Activated CD4-positive, alpha-beta T cell treated with anti-CD3 and anti-CD28 coated beads, Interleukin-2, amount 10 ng/mL, durations not matched to agents 24 days and 14 days (primary cell): ENCODE data around the gene CDKN2AIP. TPM values are rescaled to one million over a fixed set of nuclear protein-coding genes. Genes with fewer than 3 reads are reported as not detected.
A peak's percentile ranks its signal among the peaks of the same experiment; 100 is the strongest.
"Not testable (repeated sequence)": the region's sequence is repeated elsewhere in the genome, so short reads cannot be mapped to it uniquely, and the experiment has no call there.

Experiments used
- DNase-seq: peaks from one replicate; pipeline ENCODE4 v3.0.0; 2022
- H3K27ac Mint-ChIP-seq: one replicate; pipeline ENCODE4 v1.8.0; 2022; ENCODE audit warnings: mild to moderate bottlenecking, mixed read lengths
- H3K27me3 Mint-ChIP-seq: one replicate; pipeline ENCODE4 v1.8.0; 2022; ENCODE audit warnings: mixed read lengths
- H3K36me3 Mint-ChIP-seq: one replicate; pipeline ENCODE4 v1.8.0; 2022; ENCODE audit warnings: low read depth, mild to moderate bottlenecking, mixed read lengths
- H3K4me1 Mint-ChIP-seq: one replicate; pipeline ENCODE4 v1.8.0; 2021; ENCODE audit warnings: mixed read lengths
- H3K4me3 Mint-ChIP-seq: one replicate; pipeline ENCODE4 v1.8.0; 2022; ENCODE audit warnings: mild to moderate bottlenecking, moderate library complexity, mixed read lengths
- H3K9me3 Mint-ChIP-seq: one replicate; pipeline ENCODE4 v1.8.0; 2021; ENCODE audit warnings: mixed read lengths
- intact Hi-C: fragments of 100-400 bp; cut with micrococcal nuclease; formaldehyde crosslinking; loops from one replicate; pipeline ENCODE4 v1.15.1; 2023
- total RNA-seq: library from RNA; stranded (reverse); gene quantifications from 2 replicates; pipeline ENCODE4 v1.2.3, GENCODE V29; 2022

Gene CDKN2AIP
- total RNA-seq, 1 donor from 2014 or later, result 23.1 TPM

- peaks cover 53% of the 10 kb centered on the region for H3K36me3 Mint-ChIP-seq
- DNase-seq, result no peak
- H3K4me3 Mint-ChIP-seq, result peak overlapping the region; percentile 96
- intact Hi-C loops, result loop anchor here (10.0 kb wide), 1 partner anchor 787 kb away; no protein-coding TSS in a partner anchor
- H3K4me1 Mint-ChIP-seq, result peaks cover 38% of the 10 kb centered on the region
- H3K27me3 Mint-ChIP-seq, result no peaks in the 10 kb centered on the region
- H3K27ac Mint-ChIP-seq, result no peak overlapping the region
- no peaks in the 10 kb centered on the region for H3K9me3 Mint-ChIP-seq
These were observed 3.2 kb downstream of the CDKN2AIP start for GRCh38 chr4:183447646-183448045.

- peak overlapping the region; percentile 55 for H3K4me3 Mint-ChIP-seq
- H3K27me3 Mint-ChIP-seq, result no peaks in the 10 kb centered on the region
- H3K9me3 Mint-ChIP-seq, result no peaks in the 10 kb centered on the region
- peak overlapping the region; percentile 53 for H3K27ac Mint-ChIP-seq
- DNase-seq, result no peak
- H3K4me1 Mint-ChIP-seq, result peaks cover 35% of the 10 kb centered on the region
- H3K36me3 Mint-ChIP-seq, result peaks cover 53% of the 10 kb centered on the region
- intact Hi-C loops, result loop anchor here (10.0 kb wide), 1 partner anchor 786 kb away; no protein-coding TSS in a partner anchor
These were observed 4.0 kb downstream of the CDKN2AIP start for GRCh38 chr4:183448436-183448835.

DNA sequence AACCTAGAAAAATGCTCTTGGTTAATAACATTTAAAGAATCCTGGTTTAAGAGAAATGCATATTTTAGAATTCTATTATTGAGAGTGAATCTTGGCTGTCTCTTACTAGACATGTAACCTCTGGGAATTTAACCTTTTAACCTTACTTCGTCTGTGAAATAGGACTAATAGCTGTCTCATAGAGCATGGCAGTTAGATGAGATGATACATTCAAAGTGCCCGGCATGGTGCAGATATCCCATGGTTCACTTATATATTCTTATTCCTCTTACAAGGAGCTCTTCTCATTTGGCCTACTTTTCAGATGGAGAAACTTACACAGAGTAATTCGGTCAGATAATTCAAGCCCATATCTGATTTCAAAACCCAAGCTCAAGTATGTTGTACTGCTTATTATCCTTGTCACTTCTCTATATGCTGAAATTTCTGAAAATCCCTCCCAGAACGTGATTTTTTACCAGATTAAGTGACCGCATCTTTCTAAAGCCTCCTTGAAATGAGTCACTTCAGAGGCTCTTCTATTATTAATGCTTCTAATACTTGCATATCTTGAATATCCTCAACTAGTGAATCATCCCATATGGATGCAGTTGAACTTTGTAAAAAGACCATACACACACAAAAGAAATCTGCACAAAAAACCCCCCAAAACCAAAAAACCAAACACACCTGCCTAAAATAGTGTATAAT, 4.9 kb downstream of the CDKN2AIP start:
- H3K27me3 Mint-ChIP-seq, result no peaks in the 10 kb centered on the region
- peaks cover 53% of the 10 kb centered on the region for H3K36me3 Mint-ChIP-seq
- DNase-seq, result no peak
- H3K27ac Mint-ChIP-seq, result no peak overlapping the region
- intact Hi-C loops, result loop anchor here (10.0 kb wide), 1 partner anchor 785 kb away; no protein-coding TSS in a partner anchor
- H3K4me1 Mint-ChIP-seq, result peaks cover 31% of the 10 kb centered on the region
- H3K4me3 Mint-ChIP-seq, result no peak overlapping the region
- no peaks in the 10 kb centered on the region for H3K9me3 Mint-ChIP-seq

- peaks cover 35% of the 10 kb centered on the region for H3K4me1 Mint-ChIP-seq
These were observed 5.7 kb downstream of the CDKN2AIP start for GRCh38 chr4:183450108-183450507.

GRCh38 chr4:183455431-183456195, 11.2 kb downstream of the CDKN2AIP start:
- H3K4me3 Mint-ChIP-seq, result peak overlapping the region; percentile 14
- no peak for DNase-seq
- intact Hi-C loops, result no loop called here
- no peaks in the 10 kb centered on the region for H3K27me3 Mint-ChIP-seq
- no peaks in the 10 kb centered on the region for H3K9me3 Mint-ChIP-seq
- no peak overlapping the region for H3K27ac Mint-ChIP-seq
- H3K4me1 Mint-ChIP-seq, result peaks cover 15% of the 10 kb centered on the region
- H3K36me3 Mint-ChIP-seq, result peaks cover 22% of the 10 kb centered on the region

More at GRCh38 chr4:183450108-183450507, 5.7 kb downstream of the CDKN2AIP start:
- peaks cover 56% of the 10 kb centered on the region for H3K36me3 Mint-ChIP-seq
- intact Hi-C loops, result no loop called here
- no peak overlapping the region for H3K4me3 Mint-ChIP-seq
- no peaks in the 10 kb centered on the region for H3K27me3 Mint-ChIP-seq
- no peaks in the 10 kb centered on the region for H3K9me3 Mint-ChIP-seq
- no peak overlapping the region for H3K27ac Mint-ChIP-seq
- DNase-seq, result no peak

DNA sequence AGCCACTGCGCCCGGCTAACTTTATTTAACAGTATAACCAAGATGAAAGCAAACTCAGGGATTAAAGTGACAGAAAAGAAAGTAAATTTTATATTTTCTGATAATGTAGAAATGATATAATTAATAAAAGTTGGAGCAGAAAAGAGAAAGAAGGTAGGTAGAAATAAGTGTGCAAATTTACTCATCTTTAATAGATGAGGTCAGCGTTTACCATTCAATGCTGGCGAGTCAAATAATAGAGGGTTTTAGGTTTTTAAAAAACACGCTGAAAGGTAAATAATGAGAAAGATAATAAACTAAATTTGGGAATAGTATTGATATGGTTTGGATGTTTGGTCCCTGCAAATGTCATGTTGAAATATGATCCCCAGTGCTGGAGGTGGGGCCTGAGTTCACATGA, 13.6 kb downstream of the CDKN2AIP start:
- DNase-seq, result no peak
- Mint-ChIP-seq H3K36me3 (peaks cover 14% of the 10 kb centered on the region), H3K9me3 (no peaks in the 10 kb centered on the region), H3K27me3 (no peaks in the 10 kb centered on the region), H3K4me3 (no peak overlapping the region), H3K4me1 (peaks cover 15% of the 10 kb centered on the region), H3K27ac (no peak overlapping the region)
- intact Hi-C loops, result no loop called here

- H3K27ac Mint-ChIP-seq, H3K9me3 Mint-ChIP-seq, H3K27me3 Mint-ChIP-seq, intact Hi-C loops, H3K36me3 Mint-ChIP-seq, H3K4me3 Mint-ChIP-seq, DNase-seq, H3K4me1 Mint-ChIP-seq: not testable (repeated sequence)
These were observed 19.6 kb downstream of the CDKN2AIP start for GRCh38 chr4:183463903-183464619.

DNA sequence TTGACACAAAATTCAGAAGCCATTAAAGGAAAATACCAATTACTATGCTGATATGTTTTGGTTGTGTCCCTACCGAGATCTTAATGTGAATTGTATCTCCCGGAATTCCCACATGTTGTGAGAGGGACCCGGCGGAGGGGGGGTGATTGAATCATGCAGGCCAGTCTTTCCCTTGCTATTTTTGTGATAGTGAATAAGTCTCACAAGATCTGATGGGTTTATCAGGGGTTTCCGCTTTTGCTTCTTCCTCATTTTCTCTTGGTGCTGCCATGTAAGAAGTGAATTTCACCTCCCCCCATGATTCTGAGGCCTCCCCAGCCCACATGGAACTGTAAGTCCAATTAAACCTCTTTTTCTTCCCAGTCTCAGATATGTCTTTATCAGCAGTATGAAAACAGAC, 21.4 kb downstream of the CDKN2AIP start:
- H3K9me3 Mint-ChIP-seq, intact Hi-C loops, H3K4me3 Mint-ChIP-seq, H3K4me1 Mint-ChIP-seq, H3K27me3 Mint-ChIP-seq, H3K36me3 Mint-ChIP-seq, DNase-seq, H3K27ac Mint-ChIP-seq: not testable (repeated sequence)

DNA sequence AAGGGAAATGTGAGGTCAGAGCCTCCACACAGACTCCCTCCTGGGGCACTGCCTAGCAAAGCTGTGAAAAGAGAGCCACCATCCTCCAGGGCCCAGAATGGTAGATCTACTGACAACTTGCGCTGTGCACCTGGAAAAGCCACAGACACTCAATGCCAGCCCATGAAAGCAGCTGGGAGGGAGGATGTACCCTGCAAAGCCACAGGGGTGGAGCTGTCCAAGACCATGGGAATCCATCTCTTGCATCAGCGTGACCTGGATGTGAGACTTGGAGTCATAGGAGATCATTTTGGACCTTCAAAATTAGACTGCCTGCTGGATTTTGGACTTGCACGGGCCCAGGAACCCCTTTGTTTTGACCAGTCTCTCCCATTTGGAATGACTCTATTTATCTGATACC, 22.8 kb downstream of the CDKN2AIP start:
- intact Hi-C loops, result no loop called here
- Mint-ChIP-seq H3K36me3 (no peaks in the 10 kb centered on the region), H3K27ac (no peak overlapping the region), H3K4me3 (no peak overlapping the region), H3K9me3 (no peaks in the 10 kb centered on the region), H3K4me1 (peaks cover under 1% of the 10 kb centered on the region), H3K27me3 (peaks cover 2% of the 10 kb centered on the region)
- no peak for DNase-seq

GRCh38 chr4:183468210-183469095, 24.0 kb downstream of the CDKN2AIP start:
- H3K27ac Mint-ChIP-seq, result no peak overlapping the region

GRCh38 chr4:183469285-183469684, 24.8 kb downstream of the CDKN2AIP start:
- Mint-ChIP-seq H3K9me3 (no peaks in the 10 kb centered on the region), H3K27ac (no peak overlapping the region), H3K4me1 (peaks cover 2% of the 10 kb centered on the region), H3K4me3 (no peak overlapping the region), H3K36me3 (no peaks in the 10 kb centered on the region), H3K27me3 (peaks cover 2% of the 10 kb centered on the region)
- intact Hi-C loops, result no loop called here
- no peak for DNase-seq

More at GRCh38 chr4:183468210-183469095, 24.0 kb downstream of the CDKN2AIP start:
- Mint-ChIP-seq H3K27me3 (peaks cover 2% of the 10 kb centered on the region), H3K4me1 (peaks cover 2% of the 10 kb centered on the region), H3K9me3 (no peaks in the 10 kb centered on the region), H3K4me3 (no peak overlapping the region), H3K36me3 (no peaks in the 10 kb centered on the region)
- DNase-seq, result no peak
- intact Hi-C loops, result no loop called here

DNA sequence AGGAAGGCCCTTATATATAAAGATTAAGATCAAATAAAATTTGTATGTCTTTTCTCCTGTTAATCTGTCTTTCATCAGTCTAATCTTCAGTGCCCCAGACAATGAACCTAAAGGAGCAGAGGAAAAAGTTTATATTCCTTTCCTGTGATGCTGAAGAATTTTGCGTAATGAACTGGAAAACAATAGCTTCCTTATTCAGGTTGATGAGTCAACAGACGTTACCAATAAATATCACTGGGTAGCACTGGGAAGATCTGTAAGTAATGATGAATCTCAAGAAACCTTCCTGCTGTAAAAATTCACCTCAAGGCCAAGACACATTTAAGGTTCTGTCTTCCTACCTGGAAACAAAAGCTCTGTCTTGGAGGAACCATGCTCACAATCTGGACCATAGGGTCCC, 25.5 kb downstream of the CDKN2AIP start:
- DNase-seq, result no peak
- Mint-ChIP-seq H3K9me3 (no peaks in the 10 kb centered on the region), H3K27me3 (peaks cover 2% of the 10 kb centered on the region), H3K4me3 (no peak overlapping the region), H3K36me3 (no peaks in the 10 kb centered on the region), H3K27ac (no peak overlapping the region), H3K4me1 (peaks cover 2% of the 10 kb centered on the region)
- intact Hi-C loops, result loop anchor here (10.0 kb wide), 1 partner anchor 695 kb away; no protein-coding TSS in a partner anchor

DNA sequence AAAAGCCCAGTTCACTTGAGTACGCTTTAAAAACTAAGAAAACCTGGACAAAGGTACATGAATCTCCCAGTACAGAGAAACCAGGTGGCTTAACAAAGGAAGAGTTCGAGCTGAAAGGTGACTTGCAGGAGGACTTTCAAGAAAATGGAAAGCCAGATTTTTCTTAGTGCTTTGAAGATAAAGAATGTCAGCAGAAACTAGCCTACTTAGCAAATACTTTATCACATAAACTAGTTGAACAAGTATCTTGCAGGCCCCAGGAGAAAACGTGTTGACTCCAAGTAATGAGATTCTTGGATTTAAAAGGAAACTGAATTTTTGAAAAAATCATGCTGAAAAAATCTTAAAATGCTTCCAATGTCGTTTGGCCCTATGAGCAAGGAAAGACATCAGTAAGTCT, 26.4 kb downstream of the CDKN2AIP start:
- H3K4me1 Mint-ChIP-seq, result peaks cover 2% of the 10 kb centered on the region
- intact Hi-C loops, result loop anchor here (10.0 kb wide), 1 partner anchor 694 kb away; no protein-coding TSS in a partner anchor
- H3K36me3 Mint-ChIP-seq, result no peaks in the 10 kb centered on the region
- H3K4me3 Mint-ChIP-seq, result no peak overlapping the region
- H3K27me3 Mint-ChIP-seq, result peaks cover 2% of the 10 kb centered on the region
- H3K9me3 Mint-ChIP-seq, result no peaks in the 10 kb centered on the region
- H3K27ac Mint-ChIP-seq, result no peak overlapping the region
- DNase-seq, result no peak
